GM20431 (cell line): Measurements from ENCODE around the gene PTCD3.

ENCODE experiments used
- in situ Hi-C: fragments of 300-500 bp; cut with MseI, MboI; formaldehyde crosslinking; loops from one replicate; pipeline ENCODE4 v1.15.0; 2020; ENCODE audit warnings: low sequenced_read_pairs; ENCODE audit not compliant: unreplicated experiment

PTCD3 gene

GRCh38 chr2:86105969-86106945 is at the start of gene PTCD3:
Gene PTCD3, plus strand, starts transcription at chr2:86106235. Its CDS starts 13 bp downstream, at chr2:86106248.
- in situ Hi-C loops = no loop called here

- in situ Hi-C loops = no loop called here
These were observed 49.3 kb upstream of the PTCD3 start for GRCh38 chr2:86056590-86057331.

- in situ Hi-C loops = no loop called here
These were observed 44.0 kb upstream of the PTCD3 start for GRCh38 chr2:86062043-86062442.

- in situ Hi-C loops = no loop called here
These were observed 42.0 kb upstream of the PTCD3 start for GRCh38 chr2:86064006-86064405.

GRCh38 chr2:86065512-86065911 is 40.5 kb upstream of the PTCD3 start:
- in situ Hi-C loops = no loop called here

GRCh38 chr2:86066007-86066578 is 39.9 kb upstream of the PTCD3 start:
- in situ Hi-C loops = no loop called here

- in situ Hi-C loops = no loop called here
These were observed 39.1 kb upstream of the PTCD3 start for GRCh38 chr2:86066915-86067314.

GRCh38 chr2:86068136-86068588 is 37.9 kb upstream of the PTCD3 start:
- in situ Hi-C loops = no loop called here

GRCh38 chr2:86068648-86069047 is 37.4 kb upstream of the PTCD3 start:
- in situ Hi-C loops = no loop called here

GRCh38 chr2:86069091-86069685 is 36.8 kb upstream of the PTCD3 start:
- in situ Hi-C loops = no loop called here

GRCh38 chr2:86069783-86070339 is 36.2 kb upstream of the PTCD3 start:
- in situ Hi-C loops = loop anchor here (10.0 kb wide), 1 partner anchor 245 kb away; no protein-coding TSS in a partner anchor

GRCh38 chr2:86070868-86071267 is 35.2 kb upstream of the PTCD3 start:
- in situ Hi-C loops = loop anchor here (10.0 kb wide), 1 partner anchor 246 kb away; no protein-coding TSS in a partner anchor

GRCh38 chr2:86072271-86072858 is 33.7 kb upstream of the PTCD3 start:
- in situ Hi-C loops = loop anchor here (10.0 kb wide), 1 partner anchor 248 kb away; no protein-coding TSS in a partner anchor

- in situ Hi-C loops = loop anchor here (10.0 kb wide), 1 partner anchor 248 kb away; no protein-coding TSS in a partner anchor
These were observed 32.8 kb upstream of the PTCD3 start for GRCh38 chr2:86073225-86073624.

GRCh38 chr2:86074256-86074655 is 31.8 kb upstream of the PTCD3 start:
- in situ Hi-C loops = loop anchor here (10.0 kb wide), 1 partner anchor 249 kb away; no protein-coding TSS in a partner anchor

GRCh38 chr2:86074811-86075210 is 31.2 kb upstream of the PTCD3 start:
- in situ Hi-C loops = loop anchor here (10.0 kb wide), 1 partner anchor 250 kb away; no protein-coding TSS in a partner anchor

- in situ Hi-C loops = loop anchor here (10.0 kb wide), 1 partner anchor 251 kb away; no protein-coding TSS in a partner anchor
These were observed 30.1 kb upstream of the PTCD3 start for GRCh38 chr2:86075886-86076285.

GRCh38 chr2:86078774-86079545 is 27.1 kb upstream of the PTCD3 start:
- in situ Hi-C loops = loop anchor here (10.0 kb wide), 1 partner anchor 254 kb away; no protein-coding TSS in a partner anchor
